SK-N-SH (cell line): Measurements from ENCODE around the gene FMN1.

Experiments used
- CTCF ChIP-seq: fragments of 200-600 bp; sonication (generic); IDR thresholded peaks from 2 replicates; pipeline ENCODE4 v1.6.1; 2017; ENCODE audit warnings: antibody characterized with exemption, mild to moderate bottlenecking, moderate library complexity
- EP300 ChIP-seq, 2 experiments: IDR thresholded peaks; 2 replicates each; pipeline versions ENCODE4 v1.4.0 to v1.6.1; 2012; ENCODE audit warnings: borderline replicate concordance in 1 of 2, low read depth in 1 of 2, low read length in 1 of 2
- GABPA ChIP-seq: IDR thresholded peaks from 2 replicates; pipeline ENCODE4 v1.4.0; 2012; ENCODE audit warnings: low read depth, mild to moderate bottlenecking
- NRF1 ChIP-seq: IDR thresholded peaks from 2 replicates; pipeline ENCODE4 v1.6.1; 2012; ENCODE audit warnings: low read depth, mild to moderate bottlenecking, low read length
- POLR2AphosphoS5 ChIP-seq: IDR thresholded peaks from 2 replicates; pipeline ENCODE4 v1.6.1; 2012; ENCODE audit warnings: low read depth, low read length
- REST ChIP-seq: IDR thresholded peaks from 2 replicates; pipeline ENCODE4 v1.6.1; 2012; ENCODE audit warnings: mild to moderate bottlenecking, low read depth, low read length, moderate library complexity
- SMC3 ChIP-seq: IDR thresholded peaks from 2 replicates; pipeline ENCODE4 v1.6.1; 2012; ENCODE audit warnings: low read depth, low read length, improper control_type of control experiment
- TCF12 ChIP-seq: IDR thresholded peaks from 2 replicates; pipeline ENCODE4 v1.4.0; 2012
- TEAD4 ChIP-seq: IDR thresholded peaks from 2 replicates; pipeline ENCODE4 v1.4.0; 2012; ENCODE audit warnings: mild to moderate bottlenecking, borderline replicate concordance; ENCODE audit not compliant: insufficient read depth
- USF1 ChIP-seq: IDR thresholded peaks from 2 replicates; pipeline ENCODE4 v1.4.0; 2012; ENCODE audit warnings: low read depth, borderline replicate concordance
- YY1 ChIP-seq: IDR thresholded peaks from 2 replicates; pipeline ENCODE4 v1.4.0; 2012; ENCODE audit warnings: low read depth, mild to moderate bottlenecking

- no peak for TF ChIP-seq TCF12
- TF ChIP-seq GABPA, result no peak
- TF ChIP-seq SMC3, result no peak
- no peak for TF ChIP-seq CTCF
- no peak for TF ChIP-seq TEAD4
- TF ChIP-seq POLR2AphosphoS5, result no peak
- TF ChIP-seq USF1, result no peak
- no peak for TF ChIP-seq REST
- no peak for TF ChIP-seq NRF1
- TF ChIP-seq YY1, result no peak
- no peak for TF ChIP-seq EP300 (IDR thresholded peaks at IDR 0.05; ENCODE audit: borderline replicate concordance in 1 of 2, low read depth in 1 of 2, low read length in 1 of 2)
Observed at GRCh38 chr15:32852771-32853170, 341.7 kb downstream of the FMN1 start.
